Ecto neural progenitor cell (in vitro differentiated cells): ENCODE data around the gene ERGIC1.

Experiments used
- DNase-seq: peaks from one replicate; pipeline ENCODE4 v3.0.0-alpha.2; 2018; ENCODE audit warnings: low spot score

ERGIC1 gene

DNA sequence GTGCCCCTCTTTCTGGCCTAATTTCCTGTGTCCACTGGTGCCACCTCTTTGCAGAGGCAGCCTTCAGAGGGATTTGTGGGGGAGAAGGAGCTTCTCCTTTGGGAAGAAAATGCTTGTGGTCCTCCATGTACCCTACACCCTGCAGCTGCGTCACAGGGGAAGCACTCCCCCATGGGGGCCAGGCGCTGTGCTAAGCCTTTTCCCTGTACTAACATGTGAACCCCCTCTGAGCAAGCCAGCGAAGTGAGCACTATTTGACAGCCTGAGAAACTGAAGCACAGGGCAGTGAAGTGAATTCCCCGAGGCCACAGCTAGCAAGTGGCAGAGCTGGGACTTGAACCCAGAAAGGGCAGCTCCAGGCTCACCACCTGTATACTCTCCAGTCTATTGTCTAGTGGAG, 32.3 kb downstream of the ERGIC1 start:
- no peak for DNase-seq

DNA sequence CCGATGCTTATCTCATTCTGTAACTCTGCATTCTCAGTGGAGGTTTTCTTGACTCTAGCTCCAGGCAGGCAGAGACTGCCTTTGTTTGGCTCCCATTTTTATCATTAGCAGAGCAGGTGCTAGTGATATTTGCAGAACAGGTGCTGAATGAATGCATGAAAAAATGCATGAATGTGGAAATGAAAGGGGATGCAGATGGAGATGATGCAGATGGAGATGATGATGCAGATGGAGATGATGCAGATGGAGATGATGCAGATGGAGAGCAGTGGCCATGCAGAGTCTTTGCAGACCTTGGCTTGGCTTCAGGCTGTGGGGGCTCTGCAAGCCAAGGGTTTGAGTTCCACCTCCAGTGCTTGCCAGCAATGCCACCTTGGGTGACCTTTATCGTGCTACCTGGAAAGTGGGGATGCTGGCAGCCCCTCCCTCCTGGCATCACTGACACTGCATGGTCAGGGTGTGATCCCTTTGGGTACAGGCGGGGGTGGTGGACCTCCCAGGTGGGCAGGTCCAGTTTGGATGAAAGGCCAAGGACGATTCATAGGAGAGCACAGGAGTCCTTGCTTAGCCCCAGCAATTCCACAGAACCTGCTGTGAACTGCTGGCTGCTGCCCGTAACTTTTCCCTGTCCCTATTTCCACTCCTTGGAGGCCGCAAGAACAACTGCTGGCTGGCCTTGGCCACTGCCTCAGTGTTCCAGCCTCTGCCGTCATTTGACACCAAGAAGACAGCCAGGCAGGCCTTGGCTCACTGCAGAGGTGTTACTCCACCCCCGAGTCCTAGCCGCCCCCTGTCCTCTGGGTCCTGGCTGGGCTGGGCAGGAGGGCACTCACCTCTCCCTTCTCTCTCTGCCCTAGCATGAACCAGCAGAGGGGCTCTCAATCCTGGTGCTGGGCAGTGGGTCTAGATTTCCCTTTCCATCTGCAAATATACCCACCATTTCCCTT, 33.0 kb downstream of the ERGIC1 start:
- DNase-seq: no peak

DNA sequence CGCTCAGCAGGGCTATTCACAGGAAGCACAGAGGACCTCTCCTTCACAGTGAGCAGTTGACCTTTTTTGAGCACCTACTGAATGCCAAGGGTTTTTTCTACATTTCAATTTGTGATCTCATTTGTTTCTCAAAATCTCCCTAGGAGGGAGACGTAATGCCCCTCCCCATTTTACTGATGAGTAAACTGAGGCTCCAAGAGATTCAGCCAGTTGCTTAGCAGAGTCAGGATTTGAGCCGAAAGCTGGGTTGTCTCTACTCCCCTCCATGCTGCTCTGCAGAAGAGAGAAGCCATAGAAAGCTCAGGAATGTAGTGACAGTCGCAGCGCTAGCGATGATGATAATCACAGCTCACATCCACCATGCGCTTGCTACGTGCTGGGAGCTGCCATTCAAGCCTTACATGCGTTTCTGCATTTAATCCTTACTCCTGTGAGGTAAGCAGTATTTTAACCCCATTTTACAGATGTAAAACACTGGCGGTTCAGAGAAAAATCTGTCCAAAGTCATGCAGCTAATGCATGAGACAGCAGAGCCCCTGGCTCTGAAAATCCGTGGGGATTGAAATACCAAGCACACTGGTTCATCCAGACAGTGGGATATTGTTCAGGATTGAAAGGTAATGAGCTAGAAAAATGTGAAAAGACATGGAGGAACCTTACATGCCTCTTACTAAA, 33.8 kb downstream of the ERGIC1 start:
- no peak for DNase-seq

DNA sequence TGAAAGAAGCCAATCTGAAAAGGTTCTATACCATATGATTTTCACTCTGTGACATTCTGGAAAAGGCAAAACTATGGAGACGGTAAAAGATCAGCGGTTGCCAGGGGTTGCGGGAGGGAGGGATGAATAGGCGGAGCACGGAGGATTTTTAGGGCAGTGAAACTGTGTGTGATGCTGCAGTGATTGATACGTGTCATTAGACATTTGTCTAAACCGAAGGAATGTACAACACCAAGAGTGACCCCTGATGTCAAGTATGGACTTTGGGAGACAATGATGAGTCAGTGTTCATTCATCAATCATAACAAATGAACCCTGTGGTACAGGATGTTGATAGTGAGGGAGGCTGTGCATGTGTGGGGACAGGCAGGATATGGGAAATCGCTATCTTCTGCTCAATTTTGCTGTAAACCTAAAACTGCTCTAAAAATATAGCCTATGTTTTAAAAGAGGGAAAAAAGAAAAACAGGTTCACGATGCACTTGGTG, 34.4 kb downstream of the ERGIC1 start:
- DNase-seq: no peak

DNA sequence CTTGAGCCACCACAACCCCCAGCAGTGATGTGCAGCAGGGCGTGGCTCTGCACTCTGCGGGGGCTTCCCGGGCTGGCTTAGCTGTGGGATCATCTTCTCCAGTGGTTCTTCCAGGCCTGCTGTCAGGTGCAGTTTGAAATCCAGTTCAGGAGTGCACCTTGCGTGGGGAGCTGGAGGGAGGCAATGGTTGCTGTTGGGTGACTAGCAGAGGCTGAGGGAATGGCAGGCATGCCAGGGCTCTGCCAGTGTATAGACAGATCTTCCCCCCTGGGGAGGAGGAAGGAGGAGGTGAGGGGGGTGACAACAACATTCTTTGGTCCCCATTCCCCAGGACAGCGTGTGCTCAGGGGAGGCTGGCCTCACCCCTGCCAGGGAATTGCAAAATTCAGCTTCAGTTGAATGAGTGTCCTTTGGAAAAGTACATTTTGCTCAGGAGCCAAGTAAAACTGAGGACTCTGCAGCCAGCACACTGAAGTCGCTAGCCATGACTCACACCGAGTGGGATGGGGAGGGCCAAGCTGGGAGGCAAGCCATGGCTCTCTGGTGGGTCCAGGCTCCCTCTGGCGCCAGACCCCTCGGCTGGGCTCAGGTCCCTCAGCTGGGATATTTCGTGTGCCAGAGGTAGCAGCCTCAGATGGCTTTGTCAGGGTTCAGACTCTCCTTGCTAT, 35.0 kb downstream of the ERGIC1 start:
- no peak for DNase-seq

DNA sequence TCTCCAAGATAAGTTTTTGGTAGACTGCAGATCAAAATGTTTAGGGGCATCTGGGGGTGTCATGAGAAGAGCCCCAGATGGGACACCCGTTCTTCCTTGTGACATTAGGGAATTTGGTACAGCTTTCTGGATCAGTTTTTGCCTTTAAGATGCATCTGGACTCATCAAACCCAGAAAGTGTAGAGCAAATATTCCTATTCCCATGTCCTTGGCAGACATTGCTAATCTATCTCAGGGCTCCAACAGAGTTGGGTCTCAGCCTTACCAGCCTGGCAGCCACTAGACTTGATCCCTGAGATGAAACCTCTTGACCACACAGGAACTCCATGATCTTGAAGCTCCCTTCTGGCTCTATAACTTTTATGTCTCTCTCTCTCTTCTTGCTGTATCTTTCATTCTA, 35.6 kb downstream of the ERGIC1 start:
- no peak for DNase-seq

DNA sequence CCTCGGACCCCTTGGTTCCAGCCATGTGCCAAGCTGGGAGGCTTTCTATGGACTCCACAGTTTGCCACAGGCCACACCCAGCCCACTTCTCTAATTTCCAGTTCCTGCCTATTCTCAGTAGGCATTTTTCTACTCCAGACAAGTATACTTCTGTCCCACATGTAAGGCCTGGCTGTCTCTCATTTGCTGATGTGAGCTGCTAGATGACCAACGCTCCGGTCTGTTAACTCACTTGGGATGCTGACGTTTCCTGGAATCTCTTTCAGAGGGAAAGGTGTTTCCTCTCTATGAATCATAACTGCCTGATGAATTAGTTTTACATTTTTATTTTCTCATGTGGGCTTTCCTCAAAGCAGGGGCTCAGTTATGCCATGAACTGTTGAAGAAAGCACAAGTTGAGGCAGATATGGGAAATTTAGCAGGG, 36.3 kb downstream of the ERGIC1 start:
- DNase-seq: no peak

DNA sequence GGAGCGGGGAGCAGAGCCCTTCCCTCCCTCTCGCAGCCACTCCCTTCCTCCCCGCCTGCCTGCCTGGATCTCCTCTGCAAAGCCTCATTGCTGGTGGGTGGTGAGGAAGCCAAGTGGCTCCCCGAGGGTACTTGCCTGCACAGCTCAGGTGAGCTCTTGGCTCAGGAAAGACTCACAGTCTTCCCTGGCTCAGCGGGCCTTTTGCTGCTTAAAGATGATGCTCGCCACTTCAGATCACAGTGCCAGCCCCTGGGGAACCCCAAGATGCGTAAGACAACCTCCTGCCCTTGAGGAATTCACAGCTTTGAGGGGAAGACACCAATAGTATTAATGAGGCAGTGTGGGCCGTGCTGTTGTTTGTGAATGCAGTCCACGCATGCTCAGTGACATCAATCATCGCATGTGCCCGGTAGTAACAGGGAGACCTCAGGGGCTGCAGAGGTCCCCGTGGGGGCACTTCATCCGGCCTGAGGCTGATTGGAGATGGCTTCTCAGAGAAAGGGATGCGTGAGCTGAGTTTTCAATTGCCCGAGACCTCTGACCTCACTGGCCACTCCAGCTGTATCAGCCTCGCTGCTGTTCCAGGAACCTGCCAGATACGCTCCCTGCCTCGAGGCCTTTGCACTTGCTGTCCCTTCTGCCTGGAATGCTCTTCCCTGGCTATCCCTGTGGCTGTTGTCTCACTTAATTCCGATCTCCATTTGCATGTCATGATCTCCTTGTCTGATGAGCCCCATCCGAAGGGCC, 36.8 kb downstream of the ERGIC1 start:
- peak; percentile 66 for DNase-seq

DNA sequence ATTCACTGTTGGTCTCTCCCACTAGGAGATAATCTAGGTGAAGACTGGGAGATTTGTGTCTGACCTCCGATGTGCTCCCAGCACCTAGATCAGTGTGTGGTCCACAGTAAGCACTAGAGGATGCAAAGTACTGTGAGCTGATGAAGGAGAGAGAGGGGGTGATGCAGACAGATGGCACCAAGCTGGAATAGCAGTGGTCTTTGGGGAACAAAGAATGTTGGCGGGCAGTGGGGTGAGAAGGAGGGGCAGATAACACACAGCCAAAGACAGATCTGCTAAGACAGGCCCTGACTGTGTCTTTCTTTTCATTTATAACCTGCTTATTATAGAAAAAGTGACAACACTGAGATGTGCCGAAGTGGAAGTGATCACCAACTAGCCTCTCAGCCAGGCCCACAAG, 37.5 kb downstream of the ERGIC1 start:
- DNase-seq: no peak

DNA sequence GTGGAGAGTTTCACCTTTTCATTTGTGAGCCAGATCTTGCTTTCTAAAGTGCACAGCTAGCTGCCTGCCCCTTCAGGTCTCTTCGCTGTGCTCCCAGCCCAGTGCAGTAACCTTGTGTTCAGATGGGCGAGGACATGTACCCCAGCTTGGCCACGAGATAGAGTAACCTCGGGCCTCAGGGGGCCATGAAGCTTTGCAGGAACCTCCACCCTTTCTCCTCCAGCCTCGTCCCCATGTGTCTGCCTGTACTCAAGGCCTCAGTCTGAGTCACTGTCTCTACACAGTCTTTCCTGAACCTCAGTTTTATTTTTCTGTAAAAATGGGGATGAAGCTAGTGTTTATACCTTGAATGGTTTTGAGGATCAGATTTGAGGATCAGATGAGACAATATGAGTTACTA, 37.9 kb downstream of the ERGIC1 start:
- DNase-seq: no peak

DNA sequence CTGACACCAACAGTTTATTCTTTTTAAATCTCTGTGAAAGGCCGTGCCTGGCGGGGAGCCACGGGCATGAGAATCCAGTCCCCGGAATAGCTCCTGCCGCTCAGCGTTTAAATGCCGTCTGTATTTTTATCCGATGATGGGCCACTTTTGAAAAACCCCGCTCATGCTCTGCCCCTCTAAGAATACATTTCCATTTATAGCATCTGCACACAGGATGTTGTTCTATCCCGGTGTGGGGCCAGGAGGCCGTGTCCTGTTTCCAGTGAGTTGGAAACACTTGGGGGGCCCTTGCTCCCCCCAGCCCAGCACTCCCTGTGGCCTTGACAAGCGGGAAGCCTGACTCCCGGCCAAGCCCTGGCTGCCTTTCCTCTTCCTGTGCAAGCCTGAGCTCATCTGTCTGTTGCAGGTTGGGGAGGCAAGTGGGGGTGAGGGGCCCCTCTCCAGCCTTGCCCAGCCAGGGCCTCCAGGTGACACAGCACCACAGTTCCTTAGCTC, 39.0 kb downstream of the ERGIC1 start:
- no peak for DNase-seq

DNA sequence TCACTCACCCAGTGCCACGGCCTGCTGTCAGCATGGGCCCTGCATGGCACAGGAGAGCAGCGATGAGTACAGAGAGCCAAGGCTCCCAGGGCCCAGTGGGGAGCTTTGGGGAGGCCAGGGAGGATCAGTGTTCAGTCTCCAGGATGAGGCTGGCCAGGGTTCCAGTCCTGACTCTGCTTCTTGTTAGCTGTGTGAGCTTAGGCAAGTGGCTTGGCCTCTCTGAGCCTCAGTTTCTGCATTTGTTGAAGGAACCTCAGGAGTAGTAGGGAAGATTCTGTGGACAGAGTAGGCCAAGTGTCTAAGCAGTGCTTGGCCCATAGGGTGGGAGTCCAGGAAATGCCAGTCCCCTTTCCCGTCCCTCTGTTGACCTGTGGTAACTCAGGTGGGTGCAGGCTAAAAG, 39.5 kb downstream of the ERGIC1 start:
- DNase-seq: no peak

DNA sequence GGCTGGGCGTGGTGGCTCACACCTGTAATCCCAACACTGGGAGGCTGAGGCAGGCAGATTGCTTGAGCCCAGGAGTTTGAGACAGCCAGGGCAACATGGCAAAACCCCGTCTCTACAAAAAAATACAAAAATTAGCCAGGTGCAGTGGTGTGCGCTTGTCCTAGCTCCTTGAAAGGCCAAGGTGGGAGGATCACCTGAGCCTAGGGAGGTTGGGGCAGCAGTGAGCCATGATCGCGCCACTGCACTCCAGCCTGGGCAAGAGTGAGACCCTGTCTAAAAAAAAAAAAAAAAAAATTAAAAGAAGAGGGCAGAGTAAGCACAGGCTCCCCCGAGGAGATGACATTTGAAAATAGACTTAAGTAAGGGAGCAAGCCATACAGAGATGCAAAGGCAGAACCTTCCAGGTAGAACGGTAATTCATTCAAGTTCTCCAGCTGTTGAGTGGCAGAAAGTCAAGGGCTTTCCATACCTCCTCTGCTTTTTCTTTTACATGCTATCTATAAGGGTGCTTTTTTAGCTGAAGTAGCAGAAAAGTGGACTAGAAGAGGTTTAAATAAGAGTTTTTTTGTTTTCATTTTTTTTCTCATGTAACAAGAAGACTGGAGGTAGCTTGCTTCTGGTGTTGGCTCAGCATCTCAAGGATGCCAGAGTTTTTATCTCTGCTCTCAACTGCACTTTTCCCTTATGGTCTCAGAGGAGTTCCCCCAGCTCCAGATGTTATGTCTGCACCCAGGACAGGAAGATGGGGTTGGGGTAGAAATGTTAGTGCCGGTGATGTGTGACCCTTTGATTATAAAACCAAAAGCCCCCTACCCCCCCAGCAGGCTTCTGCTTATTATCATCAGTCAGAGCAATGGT, 40.8 kb downstream of the ERGIC1 start:
- no peak for DNase-seq

DNA sequence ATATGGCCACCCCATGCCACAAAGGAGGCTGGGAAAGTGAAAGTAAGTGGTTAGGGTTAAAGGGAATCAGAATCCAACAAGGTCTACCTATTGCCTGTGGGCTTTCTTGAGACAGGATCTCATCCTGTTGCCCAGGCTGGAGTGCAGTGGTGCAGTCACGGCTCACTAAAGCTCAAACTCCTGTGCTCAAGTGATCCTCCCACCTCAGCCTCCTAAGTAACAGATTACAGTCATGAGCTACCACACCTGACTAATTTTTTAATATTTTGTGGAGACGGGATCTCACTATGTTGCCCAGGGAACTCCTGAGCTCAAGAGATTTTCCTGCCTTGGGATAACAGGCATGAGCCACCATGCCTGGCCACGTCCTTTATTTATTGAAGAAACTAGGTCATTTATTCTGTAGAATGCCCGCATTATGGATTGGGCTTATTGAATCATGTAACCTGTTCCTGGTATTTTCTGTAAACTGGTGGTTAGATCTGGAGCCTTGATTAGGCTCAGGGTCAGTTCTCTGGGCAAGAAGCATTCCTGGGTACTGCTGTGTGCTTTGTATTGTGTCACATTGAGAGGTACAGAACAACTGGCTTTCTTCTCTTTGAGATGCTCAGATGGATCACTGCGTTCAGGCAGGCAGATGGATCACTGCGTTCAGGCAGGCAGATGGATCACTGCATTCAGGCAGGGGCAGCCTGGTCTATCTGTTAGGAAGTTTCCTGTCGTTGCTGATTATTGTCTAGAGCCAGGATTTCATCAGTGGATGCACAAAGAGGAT, 41.6 kb downstream of the ERGIC1 start:
- DNase-seq: no peak

DNA sequence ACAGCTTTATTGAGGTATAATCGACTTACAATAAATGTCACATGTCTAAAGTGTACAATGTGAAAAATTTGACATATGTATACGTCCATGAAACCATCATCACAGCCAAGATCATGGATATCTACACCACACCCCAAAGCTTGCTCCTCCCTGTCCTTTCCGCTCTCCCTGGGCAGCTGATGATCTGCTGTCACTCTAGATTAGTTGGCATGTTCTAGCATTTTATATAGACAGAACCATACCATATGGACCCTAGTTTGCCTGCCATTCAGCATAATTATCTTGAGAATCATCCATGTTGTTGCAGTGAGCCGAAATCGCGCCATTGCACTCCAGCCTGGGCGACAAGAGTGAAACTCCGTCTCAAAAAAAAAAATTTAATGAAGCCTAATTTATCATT, 42.5 kb downstream of the ERGIC1 start:
- DNase-seq: no peak

DNA sequence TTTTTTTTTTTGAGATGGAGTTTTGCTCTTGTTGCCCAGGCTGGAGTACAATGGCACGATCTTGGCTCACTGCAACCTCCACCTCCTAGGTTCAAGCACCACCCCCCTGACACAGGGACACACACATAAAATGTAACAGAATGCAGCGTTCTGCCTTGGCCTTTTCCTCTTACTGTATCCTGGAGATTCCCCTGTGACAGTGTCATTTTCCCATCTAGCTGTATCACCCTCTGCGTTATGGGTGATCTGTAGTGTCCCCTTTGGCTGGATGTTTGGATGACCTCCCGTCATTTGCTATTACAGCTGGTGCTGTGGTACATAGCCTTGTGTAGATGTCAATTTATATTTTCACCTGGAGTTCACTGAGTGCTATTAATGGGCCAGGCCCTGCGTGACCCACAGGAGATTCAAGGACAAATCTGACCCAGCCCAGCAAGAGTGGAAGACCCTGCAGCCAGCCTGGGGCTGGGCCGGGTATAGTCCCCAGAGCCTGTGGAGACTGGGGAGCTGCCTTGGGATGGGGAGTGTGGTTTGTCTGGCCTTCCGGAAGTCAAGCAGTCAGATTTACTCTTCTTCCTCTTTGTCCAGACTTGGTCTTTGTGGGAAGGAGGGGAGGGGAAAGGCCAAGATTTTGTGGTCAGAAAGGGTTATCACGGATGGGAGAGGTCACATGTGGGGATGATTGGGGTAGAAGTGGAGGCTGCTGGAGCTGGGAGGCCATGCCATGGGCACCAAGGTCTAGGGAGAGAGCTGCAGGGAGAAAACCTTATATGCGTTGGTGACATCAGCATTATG, 43.6 kb downstream of the ERGIC1 start:
- DNase-seq: no peak

DNA sequence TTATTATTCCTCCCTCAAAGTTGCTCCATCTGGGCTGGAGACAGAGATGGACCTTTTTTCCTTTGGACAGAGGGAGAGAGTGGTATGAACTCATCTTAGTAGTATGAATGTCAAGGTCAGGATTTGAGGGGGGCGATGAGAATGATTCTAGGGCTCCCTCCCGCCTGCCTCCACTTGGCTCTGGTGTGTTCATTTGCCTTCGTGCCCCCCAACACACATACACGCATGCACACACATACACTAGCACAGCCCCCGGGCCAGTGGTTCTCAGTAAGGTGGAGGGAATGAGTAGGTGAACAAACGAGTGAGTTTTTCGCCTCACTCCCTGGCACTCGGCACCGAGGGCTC, 44.5 kb downstream of the ERGIC1 start:
- no peak for DNase-seq

DNA sequence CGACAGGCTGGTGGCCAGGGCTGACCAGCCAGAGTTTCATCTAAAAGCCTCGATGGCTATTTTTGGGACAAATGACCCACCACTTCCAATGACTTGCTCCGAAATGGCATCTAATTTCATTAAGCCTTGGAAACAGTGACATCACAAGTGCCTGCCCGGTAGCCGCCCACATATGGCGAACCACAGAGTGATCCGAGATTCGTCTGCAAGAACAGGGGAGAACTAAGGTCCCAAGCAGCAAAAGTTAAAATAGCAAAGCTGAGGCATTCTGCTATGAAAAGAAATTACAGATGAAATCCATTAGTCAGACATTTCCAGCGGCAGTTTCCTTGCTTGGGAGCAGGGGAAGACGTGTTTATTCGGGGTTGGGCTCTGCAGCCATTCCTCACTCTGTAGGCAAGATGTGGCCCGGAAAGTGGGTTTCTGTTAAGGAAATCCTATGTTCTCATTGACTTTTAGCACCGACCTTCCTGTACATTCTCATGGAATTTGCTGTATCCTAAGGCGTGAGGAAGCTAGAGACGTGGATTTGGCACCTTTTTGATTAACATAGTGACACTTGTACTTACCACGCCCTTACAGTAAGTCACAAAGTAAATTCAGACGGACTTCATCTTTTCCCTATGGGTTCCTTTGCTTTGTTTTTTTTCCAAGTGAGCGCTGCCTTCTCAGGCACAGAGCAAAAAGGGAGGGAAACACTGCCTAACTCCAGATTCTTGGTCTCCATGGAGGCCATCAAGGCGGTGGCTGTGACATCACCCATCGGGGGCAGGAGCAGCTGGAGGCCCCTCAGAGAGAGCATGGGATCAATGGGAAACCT, 45.1 kb downstream of the ERGIC1 start:
- DNase-seq: no peak
